Measurements from ENCODE around the gene ASTN2.

DNA sequence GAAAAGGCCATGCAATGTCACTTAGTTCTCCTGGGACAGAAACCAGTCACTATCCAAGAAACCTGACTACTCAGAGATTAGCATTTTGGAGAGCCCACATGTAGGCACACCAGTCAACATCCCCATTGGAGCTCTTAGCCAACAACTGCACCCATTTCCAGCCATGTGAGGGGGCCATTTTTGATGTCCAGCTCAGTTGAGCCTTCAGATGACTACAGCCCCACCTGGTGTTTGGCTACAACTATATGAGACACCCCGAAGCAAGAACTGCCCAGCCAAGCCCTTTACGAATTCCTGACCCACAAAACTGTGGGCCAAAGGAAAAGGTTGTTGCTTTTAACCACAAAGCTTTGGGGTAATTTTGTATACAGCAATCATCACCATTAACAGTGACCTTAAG, 300.1 kb downstream of the ASTN2 start:
- TF ChIP-seq, protein P1, sequence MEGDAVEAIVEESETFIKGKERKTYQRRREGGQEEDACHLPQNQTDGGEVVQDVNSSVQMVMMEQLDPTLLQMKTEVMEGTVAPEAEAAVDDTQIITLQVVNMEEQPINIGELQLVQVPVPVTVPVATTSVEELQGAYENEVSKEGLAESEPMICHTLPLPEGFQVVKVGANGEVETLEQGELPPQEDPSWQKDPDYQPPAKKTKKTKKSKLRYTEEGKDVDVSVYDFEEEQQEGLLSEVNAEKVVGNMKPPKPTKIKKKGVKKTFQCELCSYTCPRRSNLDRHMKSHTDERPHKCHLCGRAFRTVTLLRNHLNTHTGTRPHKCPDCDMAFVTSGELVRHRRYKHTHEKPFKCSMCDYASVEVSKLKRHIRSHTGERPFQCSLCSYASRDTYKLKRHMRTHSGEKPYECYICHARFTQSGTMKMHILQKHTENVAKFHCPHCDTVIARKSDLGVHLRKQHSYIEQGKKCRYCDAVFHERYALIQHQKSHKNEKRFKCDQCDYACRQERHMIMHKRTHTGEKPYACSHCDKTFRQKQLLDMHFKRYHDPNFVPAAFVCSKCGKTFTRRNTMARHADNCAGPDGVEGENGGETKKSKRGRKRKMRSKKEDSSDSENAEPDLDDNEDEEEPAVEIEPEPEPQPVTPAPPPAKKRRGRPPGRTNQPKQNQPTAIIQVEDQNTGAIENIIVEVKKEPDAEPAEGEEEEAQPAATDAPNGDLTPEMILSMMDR (IDR thresholded peaks at IDR 0.05) = no peak
- no peak for TF ChIP-seq POLR2A (IDR thresholded peaks at IDR 0.05)

Data from right lobe of liver (tissue), 4 donors.